ENCODE data around the gene ZDHHC11.

GRCh38 chr5:816176-816575 is 34.6 kb downstream of the ZDHHC11 start:
- no peak for TF ChIP-seq CTCF (IDR thresholded peaks at IDR 0.05; ENCODE audit: insufficient read depth, low read length)
- TF ChIP-seq POLR2AphosphoS5 (IDR thresholded peaks at IDR 0.05; ENCODE audit: low read depth): no peak
- no peak for TF ChIP-seq GABPA (IDR thresholded peaks at IDR 0.05; ENCODE audit: low read depth)
- TF ChIP-seq REST (IDR thresholded peaks at IDR 0.05; ENCODE audit: insufficient replicate concordance, low read depth): no peak
